HUES48 (cell line): ENCODE results near the gene CYTIP.

ENCODE experiments used
- H3K27ac ChIP-seq: one replicate; pipeline ENCODE4 v1.7.0; 2013; ENCODE audit warnings: low read depth, low read length, inconsistent platforms
- H3K27me3 ChIP-seq: 2 replicates; pipeline ENCODE4 v1.6.1; 2013; ENCODE audit warnings: mild to moderate bottlenecking, low read length; ENCODE audit not compliant: control insufficient read depth, insufficient read depth
- H3K36me3 ChIP-seq: 2 replicates; pipeline ENCODE4 v1.6.1; 2013; ENCODE audit warnings: low read length; ENCODE audit not compliant: control insufficient read depth, insufficient read depth
- H3K4me1 ChIP-seq: 2 replicates; pipeline ENCODE4 v1.6.1; 2013; ENCODE audit warnings: mild to moderate bottlenecking, low read length; ENCODE audit not compliant: control insufficient read depth, insufficient read depth
- H3K4me3 ChIP-seq: 2 replicates; pipeline ENCODE4 v1.5.1; 2013; ENCODE audit warnings: mild to moderate bottlenecking, low read depth, low read length
- H3K9ac ChIP-seq: 2 replicates; pipeline ENCODE4 v1.6.1; 2013; ENCODE audit warnings: mild to moderate bottlenecking, low read depth, low read length, moderate library complexity
- H3K9me3 ChIP-seq: 2 replicates; pipeline ENCODE4 v1.6.1; 2013; ENCODE audit warnings: low read length; ENCODE audit not compliant: control insufficient read depth, insufficient read depth

The CYTIP gene

GRCh38 chr2:157476953-157477709 lies 33.2 kb upstream of the CYTIP start:
- Histone ChIP-seq H3K9me3 (no peaks in the 10 kb centered on the region), H3K9ac (no peak overlapping the region), H3K27ac (no peak overlapping the region), H3K36me3 (no peaks in the 10 kb centered on the region), H3K27me3 (no peaks in the 10 kb centered on the region), H3K4me3 (no peak overlapping the region), H3K4me1 (no peaks in the 10 kb centered on the region)

GRCh38 chr2:157475722-157476390 lies 32.0 kb upstream of the CYTIP start:
- Histone ChIP-seq H3K9me3 (no peaks in the 10 kb centered on the region), H3K9ac (no peak overlapping the region), H3K27ac (no peak overlapping the region), H3K4me3 (no peak overlapping the region), H3K36me3 (no peaks in the 10 kb centered on the region), H3K27me3 (no peaks in the 10 kb centered on the region), H3K4me1 (no peaks in the 10 kb centered on the region)

DNA sequence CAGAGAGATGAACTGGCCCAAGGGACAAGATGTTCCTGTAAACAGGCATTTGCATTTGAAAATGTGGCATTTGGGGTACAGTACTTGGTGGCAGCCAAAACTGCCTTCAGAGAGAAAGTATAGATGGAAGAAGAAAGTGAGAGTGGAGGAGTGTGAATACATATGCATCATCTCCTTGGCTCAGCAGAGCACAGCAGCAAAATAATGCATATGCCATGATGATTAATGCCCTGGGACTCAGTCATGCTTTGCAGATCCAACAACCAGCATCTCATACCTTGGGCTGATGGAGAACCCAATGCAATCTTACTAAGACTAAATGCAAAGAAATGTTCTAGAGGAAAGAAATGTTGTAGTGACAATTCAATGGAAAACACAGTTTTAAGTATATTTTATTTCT lies 29.7 kb upstream of the CYTIP start:
- Histone ChIP-seq H3K9me3 (no peaks in the 10 kb centered on the region), H3K27ac (no peak overlapping the region), H3K4me1 (no peaks in the 10 kb centered on the region), H3K4me3 (no peak overlapping the region), H3K9ac (no peak overlapping the region), H3K27me3 (no peaks in the 10 kb centered on the region), H3K36me3 (no peaks in the 10 kb centered on the region)

DNA sequence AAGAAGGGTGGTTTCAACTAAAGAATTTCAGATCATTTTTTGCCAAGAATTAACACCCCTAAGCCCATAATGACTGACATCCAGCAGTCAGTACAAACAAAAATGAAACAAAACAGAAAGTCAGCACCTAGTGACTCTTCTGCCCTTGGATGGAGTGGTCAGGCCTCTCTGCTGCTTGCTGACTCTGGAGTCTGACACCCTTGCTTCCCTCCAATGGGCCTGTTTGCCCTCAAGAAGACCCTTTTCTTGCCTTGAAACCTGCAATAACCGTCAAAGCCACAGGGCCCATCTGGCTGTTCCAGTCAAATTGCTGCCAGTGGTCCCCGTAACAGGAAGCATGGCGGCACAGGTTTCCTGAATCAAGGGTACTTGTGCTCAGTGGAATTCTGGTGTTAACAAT lies 27.2 kb upstream of the CYTIP start:
- no peaks in the 10 kb centered on the region for H3K9me3 ChIP-seq
- no peak overlapping the region for H3K4me3 ChIP-seq
- no peaks in the 10 kb centered on the region for H3K36me3 ChIP-seq
- no peaks in the 10 kb centered on the region for H3K4me1 ChIP-seq
- H3K9ac ChIP-seq, result no peak overlapping the region
- H3K27ac ChIP-seq, result no peak overlapping the region
- no peaks in the 10 kb centered on the region for H3K27me3 ChIP-seq

DNA sequence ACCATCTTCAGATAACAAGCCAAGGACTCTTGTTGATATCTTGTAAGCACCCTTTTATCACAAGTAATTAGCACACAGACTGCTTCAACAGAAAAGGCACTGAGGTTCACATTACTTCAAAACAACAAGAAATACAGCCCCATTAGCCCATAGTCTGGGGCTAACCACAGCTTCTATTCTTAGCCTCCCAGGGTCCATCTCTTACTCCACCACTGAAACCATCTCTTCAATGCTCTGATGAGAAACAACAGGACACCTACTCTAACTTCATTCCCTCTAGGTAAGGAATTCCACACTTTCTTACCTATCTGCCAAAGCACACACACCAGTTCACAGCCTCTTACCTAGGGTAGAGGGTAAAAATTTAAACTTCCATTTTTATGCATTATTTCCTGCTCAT lies 26.4 kb upstream of the CYTIP start:
- no peaks in the 10 kb centered on the region for H3K27me3 ChIP-seq
- no peak overlapping the region for H3K27ac ChIP-seq
- H3K36me3 ChIP-seq, result no peaks in the 10 kb centered on the region
- no peak overlapping the region for H3K9ac ChIP-seq
- no peaks in the 10 kb centered on the region for H3K4me1 ChIP-seq
- H3K9me3 ChIP-seq, result no peaks in the 10 kb centered on the region
- no peak overlapping the region for H3K4me3 ChIP-seq

GRCh38 chr2:157469726-157470125 lies 25.8 kb upstream of the CYTIP start:
- H3K4me1 ChIP-seq, result no peaks in the 10 kb centered on the region
- H3K27me3 ChIP-seq, result no peaks in the 10 kb centered on the region
- no peak overlapping the region for H3K27ac ChIP-seq
- no peaks in the 10 kb centered on the region for H3K36me3 ChIP-seq
- H3K4me3 ChIP-seq, result no peak overlapping the region
- H3K9ac ChIP-seq, result no peak overlapping the region
- no peaks in the 10 kb centered on the region for H3K9me3 ChIP-seq

DNA sequence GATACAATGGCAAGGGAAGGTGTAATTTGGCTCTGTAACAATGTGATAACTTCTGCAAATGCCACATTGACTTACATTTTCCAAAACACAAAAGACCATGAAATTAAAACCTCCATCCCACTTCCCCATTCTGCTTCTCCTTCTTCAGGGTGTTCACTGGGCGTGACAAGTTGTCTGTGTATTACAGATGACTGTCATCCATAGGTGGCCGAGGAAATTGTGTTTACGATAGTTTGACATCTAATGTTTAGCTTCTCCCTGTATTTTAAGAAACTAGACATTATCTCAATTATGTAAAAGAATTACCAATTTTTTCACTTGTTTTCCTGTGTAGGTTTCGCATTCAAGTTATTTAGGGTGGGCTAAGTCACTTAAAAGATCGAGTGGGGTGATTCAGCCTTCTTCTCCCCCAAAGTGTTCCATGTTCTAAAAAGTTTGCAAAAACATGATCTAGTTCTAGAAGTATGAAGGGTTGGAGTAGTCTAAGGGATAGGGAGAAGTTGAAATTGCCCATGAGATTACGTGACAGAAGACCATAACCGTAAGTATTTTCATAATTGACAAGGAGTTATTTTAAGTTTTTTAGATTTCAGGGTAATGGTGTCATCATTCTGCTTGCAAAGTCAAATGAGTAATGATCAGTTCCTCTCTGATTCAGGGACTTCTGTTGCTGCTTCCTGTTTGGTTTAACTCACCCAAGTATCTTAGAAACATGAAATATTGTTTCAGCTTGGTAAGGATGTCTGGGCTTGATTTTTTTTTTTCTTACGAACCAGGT lies 25.2 kb upstream of the CYTIP start:
- Histone ChIP-seq H3K27ac (no peak overlapping the region), H3K4me3 (no peak overlapping the region), H3K9me3 (no peaks in the 10 kb centered on the region), H3K9ac (no peak overlapping the region), H3K36me3 (no peaks in the 10 kb centered on the region), H3K4me1 (no peaks in the 10 kb centered on the region), H3K27me3 (no peaks in the 10 kb centered on the region)

- Histone ChIP-seq H3K4me3 (no peak overlapping the region), H3K27ac (no peak overlapping the region), H3K9me3 (no peaks in the 10 kb centered on the region), H3K27me3 (no peaks in the 10 kb centered on the region), H3K4me1 (no peaks in the 10 kb centered on the region), H3K36me3 (no peaks in the 10 kb centered on the region), H3K9ac (no peak overlapping the region)
Observed at GRCh38 chr2:157466764-157467163, 22.9 kb upstream of the CYTIP start.

DNA sequence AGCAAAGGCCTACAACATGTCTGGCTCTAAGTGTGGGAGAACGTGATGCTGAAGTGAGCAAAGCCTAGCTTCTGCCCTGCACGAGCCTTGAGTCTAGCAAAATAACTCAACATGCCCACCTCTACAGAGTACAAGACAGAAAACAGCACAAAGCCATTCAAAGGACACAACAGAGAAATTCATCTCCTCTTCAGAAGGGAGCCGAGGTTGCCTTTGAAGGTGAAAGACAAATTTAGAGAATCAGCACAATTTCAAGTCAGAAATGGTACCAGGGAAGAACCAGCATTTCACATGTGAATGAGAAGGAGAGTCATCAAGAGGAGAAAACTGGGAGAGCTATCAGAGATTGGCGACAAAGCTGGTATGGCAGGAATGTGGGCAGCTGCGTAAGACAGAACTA lies 21.7 kb upstream of the CYTIP start:
- Histone ChIP-seq H3K9me3 (no peaks in the 10 kb centered on the region), H3K4me3 (no peak overlapping the region), H3K9ac (no peak overlapping the region), H3K27ac (no peak overlapping the region), H3K4me1 (peaks cover 2% of the 10 kb centered on the region), H3K27me3 (no peaks in the 10 kb centered on the region), H3K36me3 (no peaks in the 10 kb centered on the region)

DNA sequence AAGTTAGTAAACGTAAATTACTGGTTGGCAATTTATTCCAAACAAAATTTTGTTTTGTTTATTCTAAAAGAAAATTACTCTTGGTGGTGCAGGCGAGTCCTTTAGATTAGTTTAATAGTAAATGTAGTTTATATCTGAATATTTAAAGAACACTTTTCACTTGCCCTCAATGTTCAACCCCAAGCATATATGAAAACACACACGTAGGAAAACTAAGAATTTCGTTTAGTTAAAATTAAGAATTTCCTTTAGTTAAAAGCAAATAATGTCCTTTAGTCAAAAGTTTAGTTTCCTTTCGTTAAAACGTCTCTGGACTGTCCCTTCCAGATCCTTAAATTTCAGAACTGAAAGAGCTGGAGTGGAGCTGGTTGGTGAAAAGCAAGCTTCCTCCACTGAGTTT lies 19.1 kb upstream of the CYTIP start:
- Histone ChIP-seq H3K9me3 (no peaks in the 10 kb centered on the region), H3K4me1 (peaks cover 18% of the 10 kb centered on the region), H3K4me3 (no peak overlapping the region), H3K9ac (no peak overlapping the region), H3K36me3 (no peaks in the 10 kb centered on the region), H3K27ac (no peak overlapping the region), H3K27me3 (no peaks in the 10 kb centered on the region)

GRCh38 chr2:157460897-157461296 lies 17.0 kb upstream of the CYTIP start:
- Histone ChIP-seq H3K27ac (peak overlapping the region; percentile 71), H3K27me3 (no peaks in the 10 kb centered on the region), H3K9me3 (no peaks in the 10 kb centered on the region), H3K36me3 (no peaks in the 10 kb centered on the region), H3K4me1 (peaks cover 18% of the 10 kb centered on the region), H3K9ac (no peak overlapping the region), H3K4me3 (no peak overlapping the region)
